ENCODE measurements around the gene TCF7L1.

Gene TCF7L1

GRCh38 chr2:85156153-85156552 is 23.0 kb downstream of the TCF7L1 start:
- no peak overlapping the region for H3K9ac ChIP-seq (ENCODE audit: low read length)
- H3K9me3 ChIP-seq (ENCODE audit: control insufficient read depth, low read length), result no peaks in the 10 kb centered on the region
- no peaks in the 10 kb centered on the region for H3K36me3 ChIP-seq (ENCODE audit: control insufficient read depth, insufficient read depth, low read length)
- H3K27me3 ChIP-seq (ENCODE audit: control insufficient read depth, insufficient read depth, low read length), result no peaks in the 10 kb centered on the region
- no peak overlapping the region for H3K4me3 ChIP-seq (ENCODE audit: low read length)
- peaks cover 11% of the 10 kb centered on the region for H3K4me1 ChIP-seq (ENCODE audit: control insufficient read depth, insufficient read depth, low read length)

GRCh38 chr2:85156619-85157018 is 23.4 kb downstream of the TCF7L1 start:
- H3K4me3 ChIP-seq (ENCODE audit: low read length), result no peak overlapping the region
- peaks cover 11% of the 10 kb centered on the region for H3K4me1 ChIP-seq (ENCODE audit: control insufficient read depth, insufficient read depth, low read length)
- no peaks in the 10 kb centered on the region for H3K36me3 ChIP-seq (ENCODE audit: control insufficient read depth, insufficient read depth, low read length)
- no peaks in the 10 kb centered on the region for H3K27me3 ChIP-seq (ENCODE audit: control insufficient read depth, insufficient read depth, low read length)
- no peak overlapping the region for H3K9ac ChIP-seq (ENCODE audit: low read length)
- no peaks in the 10 kb centered on the region for H3K9me3 ChIP-seq (ENCODE audit: control insufficient read depth, low read length)

GRCh38 chr2:85157345-85157744 is 24.2 kb downstream of the TCF7L1 start:
- no peak overlapping the region for H3K4me3 ChIP-seq (ENCODE audit: low read length)
- H3K4me1 ChIP-seq (ENCODE audit: control insufficient read depth, insufficient read depth, low read length), result peaks cover 12% of the 10 kb centered on the region
- H3K36me3 ChIP-seq (ENCODE audit: control insufficient read depth, insufficient read depth, low read length), result no peaks in the 10 kb centered on the region

GRCh38 chr2:85158559-85159273 is 25.5 kb downstream of the TCF7L1 start:
- Histone ChIP-seq H3K9me3 (ENCODE audit: control insufficient read depth, low read length) (no peaks in the 10 kb centered on the region), H3K27me3 (ENCODE audit: control insufficient read depth, insufficient read depth, low read length) (peaks cover 5% of the 10 kb centered on the region), H3K36me3 (ENCODE audit: control insufficient read depth, insufficient read depth, low read length) (no peaks in the 10 kb centered on the region), H3K4me3 (ENCODE audit: low read length) (no peak overlapping the region), H3K9ac (ENCODE audit: low read length) (no peak overlapping the region), H3K4me1 (ENCODE audit: control insufficient read depth, insufficient read depth, low read length) (peaks cover 19% of the 10 kb centered on the region)

More at GRCh38 chr2:85157345-85157744, 24.2 kb downstream of the TCF7L1 start:
- Histone ChIP-seq H3K9me3 (ENCODE audit: control insufficient read depth, low read length) (no peaks in the 10 kb centered on the region), H3K27me3 (ENCODE audit: control insufficient read depth, insufficient read depth, low read length) (no peaks in the 10 kb centered on the region), H3K9ac (ENCODE audit: low read length) (no peak overlapping the region)

- Histone ChIP-seq H3K9me3 (ENCODE audit: control insufficient read depth, low read length) (no peaks in the 10 kb centered on the region), H3K9ac (ENCODE audit: low read length) (no peak overlapping the region), H3K27me3 (ENCODE audit: control insufficient read depth, insufficient read depth, low read length) (peaks cover 5% of the 10 kb centered on the region), H3K36me3 (ENCODE audit: control insufficient read depth, insufficient read depth, low read length) (no peaks in the 10 kb centered on the region), H3K4me3 (ENCODE audit: low read length) (no peak overlapping the region), H3K4me1 (ENCODE audit: control insufficient read depth, insufficient read depth, low read length) (peaks cover 19% of the 10 kb centered on the region)
Measured at GRCh38 chr2:85159589-85159988, 26.4 kb downstream of the TCF7L1 start.

GRCh38 chr2:85160966-85161960 is 28.1 kb downstream of the TCF7L1 start:
- H3K9ac ChIP-seq (ENCODE audit: low read length), result no peak overlapping the region
- no peaks in the 10 kb centered on the region for H3K9me3 ChIP-seq (ENCODE audit: control insufficient read depth, low read length)
- H3K27me3 ChIP-seq (ENCODE audit: control insufficient read depth, insufficient read depth, low read length), result peaks cover 8% of the 10 kb centered on the region
- peaks cover 19% of the 10 kb centered on the region for H3K4me1 ChIP-seq (ENCODE audit: control insufficient read depth, insufficient read depth, low read length)
- no peak overlapping the region for H3K4me3 ChIP-seq (ENCODE audit: low read length)
- no peaks in the 10 kb centered on the region for H3K36me3 ChIP-seq (ENCODE audit: control insufficient read depth, insufficient read depth, low read length)

- no peak overlapping the region for H3K4me3 ChIP-seq (ENCODE audit: low read length)
- peaks cover 8% of the 10 kb centered on the region for H3K27me3 ChIP-seq (ENCODE audit: control insufficient read depth, insufficient read depth, low read length)
- H3K9ac ChIP-seq (ENCODE audit: low read length), result no peak overlapping the region
- no peaks in the 10 kb centered on the region for H3K36me3 ChIP-seq (ENCODE audit: control insufficient read depth, insufficient read depth, low read length)
- peaks cover 19% of the 10 kb centered on the region for H3K4me1 ChIP-seq (ENCODE audit: control insufficient read depth, insufficient read depth, low read length)
- H3K9me3 ChIP-seq (ENCODE audit: control insufficient read depth, low read length), result no peaks in the 10 kb centered on the region
Measured at GRCh38 chr2:85162746-85163301, 29.6 kb downstream of the TCF7L1 start.

GRCh38 chr2:85163675-85164074 is 30.5 kb downstream of the TCF7L1 start:
- no peaks in the 10 kb centered on the region for H3K36me3 ChIP-seq (ENCODE audit: control insufficient read depth, insufficient read depth, low read length)
- no peak overlapping the region for H3K4me3 ChIP-seq (ENCODE audit: low read length)
- H3K9me3 ChIP-seq (ENCODE audit: control insufficient read depth, low read length), result no peaks in the 10 kb centered on the region
- peaks cover 16% of the 10 kb centered on the region for H3K4me1 ChIP-seq (ENCODE audit: control insufficient read depth, insufficient read depth, low read length)
- peaks cover 8% of the 10 kb centered on the region for H3K27me3 ChIP-seq (ENCODE audit: control insufficient read depth, insufficient read depth, low read length)
- H3K9ac ChIP-seq (ENCODE audit: low read length), result no peak overlapping the region

GRCh38 chr2:85164145-85164569 is 31.0 kb downstream of the TCF7L1 start:
- H3K9ac ChIP-seq (ENCODE audit: low read length), result no peak overlapping the region

GRCh38 chr2:85165088-85165690 is 32.0 kb downstream of the TCF7L1 start:
- H3K4me1 ChIP-seq (ENCODE audit: control insufficient read depth, insufficient read depth, low read length), result peaks cover 8% of the 10 kb centered on the region

More at GRCh38 chr2:85164145-85164569, 31.0 kb downstream of the TCF7L1 start:
- Histone ChIP-seq H3K9me3 (ENCODE audit: control insufficient read depth, low read length) (no peaks in the 10 kb centered on the region), H3K36me3 (ENCODE audit: control insufficient read depth, insufficient read depth, low read length) (no peaks in the 10 kb centered on the region), H3K4me3 (ENCODE audit: low read length) (no peak overlapping the region), H3K27me3 (ENCODE audit: control insufficient read depth, insufficient read depth, low read length) (peaks cover 8% of the 10 kb centered on the region), H3K4me1 (ENCODE audit: control insufficient read depth, insufficient read depth, low read length) (peaks cover 11% of the 10 kb centered on the region)

GRCh38 chr2:85166021-85166420 is 32.8 kb downstream of the TCF7L1 start:
- H3K4me3 ChIP-seq (ENCODE audit: low read length), result no peak overlapping the region
- H3K9ac ChIP-seq (ENCODE audit: low read length), result no peak overlapping the region
- H3K27me3 ChIP-seq (ENCODE audit: control insufficient read depth, insufficient read depth, low read length), result peaks cover 8% of the 10 kb centered on the region
- peaks cover 8% of the 10 kb centered on the region for H3K4me1 ChIP-seq (ENCODE audit: control insufficient read depth, insufficient read depth, low read length)
- no peaks in the 10 kb centered on the region for H3K9me3 ChIP-seq (ENCODE audit: control insufficient read depth, low read length)
- H3K36me3 ChIP-seq (ENCODE audit: control insufficient read depth, insufficient read depth, low read length), result no peaks in the 10 kb centered on the region

More at GRCh38 chr2:85165088-85165690, 32.0 kb downstream of the TCF7L1 start:
- Histone ChIP-seq H3K9me3 (ENCODE audit: control insufficient read depth, low read length) (no peaks in the 10 kb centered on the region), H3K36me3 (ENCODE audit: control insufficient read depth, insufficient read depth, low read length) (no peaks in the 10 kb centered on the region), H3K9ac (ENCODE audit: low read length) (no peak overlapping the region), H3K4me3 (ENCODE audit: low read length) (no peak overlapping the region), H3K27me3 (ENCODE audit: control insufficient read depth, insufficient read depth, low read length) (peaks cover 8% of the 10 kb centered on the region)
